GM12878 (cell line): Measurements from ENCODE around the gene GSG1L. TPM values are rescaled to one million over a fixed set of nuclear protein-coding genes. Genes with fewer than 3 reads are reported as not detected.

Experiments
- ATAC-seq: fragments of 200-7000 bp; cut with Tn5 transposase; 3 replicates; pipeline ENCODE4 v1.9.1; 2020; ENCODE audit warnings: mild to moderate bottlenecking, moderate library complexity
- BruUV-seq: library from RNA; stranded (reverse); fragments of 400-500 nt; replicated peaks from 2 replicates; lab custom pipeline; 2021; lab: Mats Ljungman, UMichigan
- CTCF ChIA-PET: fragments of 300-600 bp; sonication (Branson Sonifier 250); formaldehyde crosslinking; extraction: SDS; loops from one replicate; lab custom pipeline; 2021; ENCODE audit warnings: inconsistent platforms; lab: Yijun Ruan, JAX
- POLR2A ChIA-PET: fragments of 350-600 bp; formaldehyde crosslinking; extraction: SDS; loops from one replicate; lab custom pipeline; 2021; ENCODE audit warnings: inconsistent platforms; lab: Charles Lee
- RAD21 ChIA-PET: fragments of 300-600 bp; sonication (Branson Sonifier 250); formaldehyde crosslinking; loops from one replicate; lab custom pipeline; 2023; ENCODE audit warnings: antibody characterized with exemption; ENCODE audit not compliant: unreplicated experiment; lab: Charles Lee
- SMC1A ChIA-PET: fragments of 300-600 bp; sonication (Branson Sonifier 250); formaldehyde crosslinking; loops from one replicate; lab custom pipeline; 2023; ENCODE audit not compliant: unreplicated experiment, uncharacterized antibody; lab: Charles Lee
- DNase-seq: peaks from one replicate; pipeline ENCODE4 v3.0.0-alpha.2; 2011; ENCODE audit warnings: low read depth, low spot score
- FAIRE-seq: peaks from 3 replicates; lab custom pipeline; 2011; peaks lifted over from hg19 to GRCh38; lab: Jason Lieb, UNC
- H2AFZ ChIP-seq: 2 replicates; pipeline ENCODE4 v1.6.0; 2011; ENCODE audit warnings: low read depth, low read length, control low read depth; ENCODE audit not compliant: control insufficient read depth
- H3K27ac ChIP-seq: 2 replicates; pipeline ENCODE4 v1.5.1; 2011; ENCODE audit warnings: control low read depth; ENCODE audit not compliant: control insufficient read depth, insufficient read depth
- H3K27me3 ChIP-seq, 2 experiments: replicated peaks in 1 of 2; 2 replicates each; pipeline versions ENCODE4 v1.6.0 to v1.6.1; 2011; ENCODE audit warnings: low read length in 1 of 2; ENCODE audit not compliant: control insufficient read depth in 2 of 2, insufficient read depth in 2 of 2
- H3K36me3 ChIP-seq, 2 experiments: 2 replicates each; pipeline ENCODE4 v1.5.1; 2011; ENCODE audit warnings: low read length in 1 of 2; ENCODE audit not compliant: control insufficient read depth in 2 of 2, insufficient read depth in 2 of 2
- H3K4me1 ChIP-seq: 2 replicates; pipeline ENCODE4 v1.6.1; 2011; ENCODE audit warnings: mild to moderate bottlenecking, low read length, moderate library complexity, mixed read lengths; ENCODE audit not compliant: control insufficient read depth, insufficient read depth
- H3K4me2 ChIP-seq: 2 replicates; pipeline ENCODE4 v1.6.0; 2011; ENCODE audit warnings: control low read depth; ENCODE audit not compliant: control insufficient read depth, insufficient read depth
- H3K4me3 ChIP-seq: fragments of 200-600 bp; sonication (generic); 2 replicates; pipeline ENCODE4 v1.5.1; 2016
- H3K79me2 ChIP-seq: 2 replicates; pipeline ENCODE4 v1.6.0; 2011; ENCODE audit warnings: low read length; ENCODE audit not compliant: control insufficient read depth, insufficient read depth
- H3K9ac ChIP-seq: 2 replicates; pipeline ENCODE4 v1.8.0; 2011; ENCODE audit warnings: low read length, control low read depth, mixed read lengths; ENCODE audit not compliant: control insufficient read depth, insufficient read depth
- H3K9me3 ChIP-seq: replicated peaks from 3 replicates; pipeline ENCODE4 v1.5.1; 2011; ENCODE audit warnings: mild to moderate bottlenecking, low read length; ENCODE audit not compliant: control insufficient read depth, insufficient read depth
- H4K20me1 ChIP-seq: 2 replicates; pipeline ENCODE4 v1.6.0; 2011; ENCODE audit not compliant: control insufficient read depth, insufficient read depth
- BRCA1 ChIP-seq: IDR thresholded peaks from 2 replicates; pipeline ENCODE4 v1.6.1; 2011; ENCODE audit warnings: low read depth, low read length, improper control_type of control experiment
- CHD1 ChIP-seq: IDR thresholded peaks from 2 replicates; pipeline ENCODE4 v1.6.1; 2012; ENCODE audit warnings: low read depth, low read length, improper control_type of control experiment
- ESRRA ChIP-seq: IDR thresholded peaks from 2 replicates; pipeline ENCODE4 v1.6.1; 2012; ENCODE audit warnings: mild to moderate bottlenecking, low read length, improper control_type of control experiment
- HDAC2 ChIP-seq: fragments of 200-600 bp; sonication (generic); IDR thresholded peaks from 2 replicates; pipeline ENCODE4 v1.6.1; 2017
- HDGF ChIP-seq: fragments of 450-650 bp; IDR thresholded peaks from 2 replicates; pipeline ENCODE4 v1.6.1; 2016; ENCODE audit warnings: antibody characterized with exemption
- MEF2B ChIP-seq: fragments of 450-650 bp; IDR thresholded peaks from 2 replicates; pipeline ENCODE4 v1.6.1; 2018; ENCODE audit warnings: mild to moderate bottlenecking, moderate library complexity; ENCODE audit not compliant: partially characterized antibody, poor library complexity, severe bottlenecking
- NR2C1 ChIP-seq: fragments of 450-650 bp; IDR thresholded peaks from 2 replicates; pipeline ENCODE4 v1.6.1; 2017; ENCODE audit warnings: antibody characterized with exemption, mild to moderate bottlenecking, moderate library complexity
- RBBP5 ChIP-seq: fragments of 200-600 bp; sonication (generic); conservative IDR thresholded peaks from 2 replicates; pipeline ENCODE4 v1.6.1; 2016
- SMAD1 ChIP-seq: fragments of 450-650 bp; IDR thresholded peaks from 2 replicates; pipeline ENCODE4 v1.6.1; 2018; ENCODE audit warnings: mild to moderate bottlenecking, low read depth; ENCODE audit not compliant: partially characterized antibody
- SMARCA5 ChIP-seq: fragments of 450-650 bp; IDR thresholded peaks from 2 replicates; pipeline ENCODE4 v1.6.1; 2017; ENCODE audit warnings: mild to moderate bottlenecking
- SUZ12 ChIP-seq: fragments of 200-600 bp; sonication (generic); IDR thresholded peaks from one replicate; pipeline ENCODE4 v1.6.1; 2018; ENCODE audit warnings: antibody characterized with exemption, mild to moderate bottlenecking; ENCODE audit not compliant: unreplicated experiment
- WGBS: methylation state at CpG from one replicate; pipeline ENCODE4 v1.1.6; 2016; ENCODE audit warnings: low lambda C conversion rate; ENCODE audit not compliant: insufficient replicate concordance, insufficient coverage; ENCODE audit errors: missing lambda C conversion rate; 5-methylcytosine and 5-hydroxymethylcytosine counted together
- in situ Hi-C: fragments of 300-500 bp; cut with MboI; formaldehyde crosslinking; loops from 9 replicates; pipeline ENCODE4 v1.14.3; 2018; ENCODE audit warnings: mixed read lengths
- intact Hi-C: fragments of 100-400 bp; cut with micrococcal nuclease; formaldehyde crosslinking; loops from one replicate; pipeline ENCODE4 v1.14.2; 2022; ENCODE audit not compliant: unreplicated experiment
- polyA plus RNA-seq, 11 experiments: library from polyadenylated mRNA; depleted of rRNA in 4 of 11; unstranded in 6 of 11; stranded (reverse) in 5 of 11; fragments of >200 nt; fragmentation: Nextera tagmentation in 4 of 11; fragmentation: Illumina TruSeq in 1 of 11; extraction: Ambion mirVana in 4 of 11; extraction: Trizol in 1 of 11; gene quantifications; 1 replicate in 1 of 11; 2 replicates in 10 of 11; pipeline versions ENCODE4 v1.2.1 to v1.2.3, GENCODE V29; 2011 to 2016; ENCODE audit warnings: inconsistent platforms in 2 of 11, missing spikeins in 2 of 11, low read depth in 1 of 11
- total RNA-seq, 4 experiments: library from RNA; depleted of rRNA in 3 of 4; stranded (reverse); fragments of >200 nt in 3 of 4; fragmentation: Illumina TruSeq in 1 of 4; extraction: Trizol in 1 of 4; gene quantifications; 2 replicates each; pipeline versions ENCODE4 v1.2.1 to v1.2.3, GENCODE V29; 2013 to 2021
- TF ChIP-seq, protein P1 (sequence below): IDR thresholded peaks from 2 replicates; pipeline ENCODE4 v1.6.1; 2011; ENCODE audit warnings: mild to moderate bottlenecking, low read depth, low read length, moderate library complexity; ENCODE audit not compliant: insufficient replicate concordance
- TF ChIP-seq, protein P2 (sequence below): fragments of 450-650 bp; IDR thresholded peaks from 2 replicates; pipeline ENCODE4 v1.6.1; 2017; ENCODE audit warnings: low read depth, mild to moderate bottlenecking, moderate library complexity

The GSG1L gene
- total and polyA plus RNA-seq, 10 of the 15 experiments (the other 5 are each of a cell fraction or from before 2014, with no cell fraction given): not detected

DNA sequence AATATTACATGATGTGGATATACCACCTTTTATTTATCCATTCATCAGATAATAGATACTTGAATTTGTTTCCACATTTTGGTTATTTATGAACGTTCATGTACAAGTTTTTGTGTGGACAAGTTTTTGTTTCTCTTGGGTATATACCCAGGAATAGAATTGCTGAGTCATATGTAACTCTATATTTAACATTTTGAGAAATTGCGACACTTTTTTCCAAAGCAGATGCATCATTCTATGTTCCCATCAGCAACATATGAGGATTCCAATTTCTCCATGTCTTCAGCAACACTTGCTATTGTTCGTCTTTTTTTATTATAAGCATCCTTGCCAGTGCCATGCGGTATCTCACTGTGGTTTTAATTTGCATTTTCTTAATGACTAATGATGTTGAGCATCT, 93.9 kb downstream of the GSG1L start (continued):
- no peak for TF ChIP-seq MEF2B
- no peak for TF ChIP-seq HDGF
- TF ChIP-seq SMARCA5: no peak

DNA sequence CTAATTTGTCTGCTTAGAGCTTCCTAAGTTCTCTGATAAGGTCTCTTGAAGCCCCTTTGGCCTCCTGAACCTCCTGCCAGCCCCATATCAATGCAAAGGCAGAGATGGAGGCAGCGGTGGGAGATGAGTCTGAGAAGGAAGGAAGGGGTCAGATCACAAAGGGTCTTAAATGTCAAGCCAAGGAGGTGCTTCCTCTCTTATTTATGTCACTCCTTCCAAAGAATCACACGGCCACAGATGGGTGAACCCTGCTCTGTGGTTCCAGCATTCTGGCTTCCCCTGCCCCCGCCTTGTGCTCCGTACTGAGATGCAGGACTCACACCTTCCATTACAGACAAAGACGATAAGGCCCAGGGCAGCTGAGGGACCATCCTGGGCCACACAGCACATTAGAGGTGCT, 96.3 kb downstream of the GSG1L start:
- ChIA-PET SMC1A (no interaction called here), POLR2A (no interaction called here), CTCF (interaction anchor here (1.2 kb wide), 1 partner anchor 12 kb away, joined by 4 read pairs; no protein-coding TSS in a partner anchor)
- H3K36me3 ChIP-seq: no peaks in the 10 kb centered on the region
- no peak overlapping the region for H3K9ac ChIP-seq
- no peak overlapping the region for H3K4me2 ChIP-seq
- intact Hi-C loops: no loop called here
- no peaks in the 10 kb centered on the region for H3K4me1 ChIP-seq
- H3K4me3 ChIP-seq: no peak overlapping the region
- in situ Hi-C loops: no loop called here
- ATAC-seq: no peak
- no peaks in the 10 kb centered on the region for H3K27me3 ChIP-seq
- no peaks in the 10 kb centered on the region for H3K79me2 ChIP-seq
- no TSS peak for BruUV-seq
- WGBS: 66% methylated on average over 5 of the region's 5 CpGs
- no peak for TF ChIP-seq HDAC2
- TF ChIP-seq, protein P1, sequence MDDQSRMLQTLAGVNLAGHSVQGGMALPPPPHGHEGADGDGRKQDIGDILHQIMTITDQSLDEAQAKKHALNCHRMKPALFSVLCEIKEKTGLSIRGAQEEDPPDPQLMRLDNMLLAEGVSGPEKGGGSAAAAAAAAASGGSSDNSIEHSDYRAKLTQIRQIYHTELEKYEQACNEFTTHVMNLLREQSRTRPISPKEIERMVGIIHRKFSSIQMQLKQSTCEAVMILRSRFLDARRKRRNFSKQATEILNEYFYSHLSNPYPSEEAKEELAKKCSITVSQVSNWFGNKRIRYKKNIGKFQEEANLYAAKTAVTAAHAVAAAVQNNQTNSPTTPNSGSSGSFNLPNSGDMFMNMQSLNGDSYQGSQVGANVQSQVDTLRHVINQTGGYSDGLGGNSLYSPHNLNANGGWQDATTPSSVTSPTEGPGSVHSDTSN: no peak
- no peak for TF ChIP-seq SUZ12
- TF ChIP-seq, protein P2, sequence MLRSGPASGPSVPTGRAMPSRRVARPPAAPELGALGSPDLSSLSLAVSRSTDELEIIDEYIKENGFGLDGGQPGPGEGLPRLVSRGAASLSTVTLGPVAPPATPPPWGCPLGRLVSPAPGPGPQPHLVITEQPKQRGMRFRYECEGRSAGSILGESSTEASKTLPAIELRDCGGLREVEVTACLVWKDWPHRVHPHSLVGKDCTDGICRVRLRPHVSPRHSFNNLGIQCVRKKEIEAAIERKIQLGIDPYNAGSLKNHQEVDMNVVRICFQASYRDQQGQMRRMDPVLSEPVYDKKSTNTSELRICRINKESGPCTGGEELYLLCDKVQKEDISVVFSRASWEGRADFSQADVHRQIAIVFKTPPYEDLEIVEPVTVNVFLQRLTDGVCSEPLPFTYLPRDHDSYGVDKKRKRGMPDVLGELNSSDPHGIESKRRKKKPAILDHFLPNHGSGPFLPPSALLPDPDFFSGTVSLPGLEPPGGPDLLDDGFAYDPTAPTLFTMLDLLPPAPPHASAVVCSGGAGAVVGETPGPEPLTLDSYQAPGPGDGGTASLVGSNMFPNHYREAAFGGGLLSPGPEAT: no peak
- TF ChIP-seq NR2C1: no peak
- TF ChIP-seq BRCA1: no peak
- TF ChIP-seq CHD1: no peak
- TF ChIP-seq SMAD1: no peak
- no peak for TF ChIP-seq ESRRA
- TF ChIP-seq RBBP5: no peak
- TF ChIP-seq, all 136 proteins: peak for 0
- no peak for DNase-seq
- no peak overlapping the region for H3K27ac ChIP-seq
- FAIRE-seq: no peak
- no peaks in the 10 kb centered on the region for H4K20me1 ChIP-seq
- H2AFZ ChIP-seq: no peak overlapping the region
- RAD21 ChIA-PET: no interaction called here
- no peaks in the 10 kb centered on the region for H3K9me3 ChIP-seq
